ENCODE measurements around the gene E2F6.

- TF ChIP-seq, protein P1, sequence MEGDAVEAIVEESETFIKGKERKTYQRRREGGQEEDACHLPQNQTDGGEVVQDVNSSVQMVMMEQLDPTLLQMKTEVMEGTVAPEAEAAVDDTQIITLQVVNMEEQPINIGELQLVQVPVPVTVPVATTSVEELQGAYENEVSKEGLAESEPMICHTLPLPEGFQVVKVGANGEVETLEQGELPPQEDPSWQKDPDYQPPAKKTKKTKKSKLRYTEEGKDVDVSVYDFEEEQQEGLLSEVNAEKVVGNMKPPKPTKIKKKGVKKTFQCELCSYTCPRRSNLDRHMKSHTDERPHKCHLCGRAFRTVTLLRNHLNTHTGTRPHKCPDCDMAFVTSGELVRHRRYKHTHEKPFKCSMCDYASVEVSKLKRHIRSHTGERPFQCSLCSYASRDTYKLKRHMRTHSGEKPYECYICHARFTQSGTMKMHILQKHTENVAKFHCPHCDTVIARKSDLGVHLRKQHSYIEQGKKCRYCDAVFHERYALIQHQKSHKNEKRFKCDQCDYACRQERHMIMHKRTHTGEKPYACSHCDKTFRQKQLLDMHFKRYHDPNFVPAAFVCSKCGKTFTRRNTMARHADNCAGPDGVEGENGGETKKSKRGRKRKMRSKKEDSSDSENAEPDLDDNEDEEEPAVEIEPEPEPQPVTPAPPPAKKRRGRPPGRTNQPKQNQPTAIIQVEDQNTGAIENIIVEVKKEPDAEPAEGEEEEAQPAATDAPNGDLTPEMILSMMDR (IDR thresholded peaks at IDR 0.05): no peak
- no peak for TF ChIP-seq POLR2A (IDR thresholded peaks at IDR 0.05)
These were observed 69.9 kb downstream of the E2F6 start for GRCh38 chr2:11396021-11396420.
